Activated naive CD4-positive, alpha-beta T cell treated with anti-CD3 and anti-CD28 coated beads, Interleukin-2, amount 50 U/mL, for 72 hours (primary cell): ENCODE results near the gene RBM8A. TPM values are rescaled to one million over a fixed set of nuclear protein-coding genes. Genes with fewer than 3 reads are reported as not detected.

Source experiments
- ATAC-seq, 2 donors: fragments of 150-1000 bp; cut with Tn5 transposase; 2 replicates each; pipeline ENCODE4 v1.10.0; 2021; ENCODE audit warnings: mild to moderate bottlenecking in 2 of 2, moderate library complexity in 2 of 2
- DNase-seq, 2 donors: peaks; one replicate each; pipeline ENCODE4 v3.0.0; 2021 to 2022; ENCODE audit warnings: low spot score in 2 of 2
- H3K27ac Mint-ChIP-seq, 2 donors: one replicate each; pipeline ENCODE4 v1.8.0; 2022; ENCODE audit warnings: mild to moderate bottlenecking in 2 of 2, mixed read lengths in 2 of 2
- H3K36me3 Mint-ChIP-seq, 2 donors: one replicate each; pipeline ENCODE4 v1.8.0; 2022; ENCODE audit warnings: mixed read lengths in 2 of 2
- H3K9me3 Mint-ChIP-seq, 2 donors: one replicate each; pipeline ENCODE4 v1.8.0; 2022; ENCODE audit warnings: mixed read lengths in 2 of 2
- total RNA-seq, 2 donors: library from RNA; stranded (reverse); gene quantifications; one replicate each; pipeline ENCODE4 v1.2.3, GENCODE V29; 2022

Gene RBM8A
- 100 to 1,000 TPM; 254 to 286 TPM for total RNA-seq

DNA sequence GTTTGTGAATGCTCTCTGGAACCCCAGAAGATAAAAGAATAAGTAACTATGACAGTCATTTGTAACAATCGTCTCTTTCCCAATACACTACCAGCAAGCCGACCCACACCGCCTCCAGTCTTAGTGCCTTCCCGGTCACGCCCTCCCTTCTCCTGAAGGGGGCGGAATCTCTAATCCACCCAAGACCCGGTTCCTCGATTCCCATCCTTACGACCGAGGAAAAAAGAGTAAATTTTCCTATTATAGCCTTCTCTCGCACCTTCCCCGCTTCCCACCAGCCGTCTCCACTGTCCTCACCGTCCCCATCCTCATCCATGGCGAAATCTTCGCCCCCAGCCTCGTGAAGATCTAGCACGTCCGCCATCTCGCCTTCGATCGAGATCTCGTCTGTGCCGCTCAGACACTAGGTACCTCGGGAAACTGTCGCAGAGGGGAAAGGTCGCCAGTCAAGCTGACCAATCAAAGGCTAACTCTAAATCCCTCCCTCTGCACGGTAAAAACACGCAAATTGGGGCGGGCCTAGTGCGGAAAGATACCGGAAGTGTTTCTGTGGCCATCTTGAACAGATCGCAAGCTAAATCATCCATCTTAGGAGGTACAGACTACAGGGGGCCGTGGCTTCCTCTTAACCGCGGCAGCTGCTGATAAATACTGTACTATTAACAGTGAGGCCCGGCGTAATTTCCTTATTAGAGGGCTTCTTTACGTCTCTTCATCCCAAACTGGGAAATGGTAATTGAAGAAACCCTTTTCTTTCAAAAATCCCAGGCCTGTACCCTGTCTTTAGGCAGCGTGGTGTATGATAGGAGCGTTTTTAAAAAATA, at the start of gene RBM8A:
RBM8A (minus strand) TSS at position 422 of the 824 bp plus-strand sequence; CDS start at position 364, 58 bp downstream.
- Mint-ChIP-seq H3K9me3 (no peaks in the 10 kb centered on the region), H3K27ac (peak within 1 kb of the TSS in 1 of 2 donors; percentile 92), H3K36me3 (peaks cover 0 to 13% of the 10 kb centered on the region in 2 donors)
- DNase-seq, result peak; percentile 89 to 93
- peak; percentile 95 to 97 for ATAC-seq

DNA sequence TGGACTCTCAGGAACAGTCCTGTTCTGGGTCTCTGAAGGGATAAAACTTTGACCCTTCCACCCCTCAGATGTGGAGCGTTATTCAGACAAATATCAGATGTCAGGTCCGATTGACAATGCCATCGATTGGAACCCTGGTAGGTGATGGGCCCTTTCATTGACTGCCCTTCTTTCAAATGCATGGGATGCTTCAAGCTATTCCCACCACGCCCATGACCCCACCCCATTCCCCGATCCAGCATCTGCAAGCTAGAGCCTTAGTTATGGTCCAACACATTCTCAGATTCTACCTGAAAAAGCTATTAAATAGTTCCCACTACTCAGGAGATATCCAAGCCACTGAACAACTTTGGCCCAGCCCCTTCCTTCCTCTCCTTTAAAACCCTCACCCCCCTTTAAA, 49.7 kb upstream of the RBM8A start:
- no peak for ATAC-seq
- H3K36me3 Mint-ChIP-seq, result no peaks in the 10 kb centered on the region
- no peak for DNase-seq
- H3K9me3 Mint-ChIP-seq, result no peaks in the 10 kb centered on the region
- H3K27ac Mint-ChIP-seq, result no peak overlapping the region

DNA sequence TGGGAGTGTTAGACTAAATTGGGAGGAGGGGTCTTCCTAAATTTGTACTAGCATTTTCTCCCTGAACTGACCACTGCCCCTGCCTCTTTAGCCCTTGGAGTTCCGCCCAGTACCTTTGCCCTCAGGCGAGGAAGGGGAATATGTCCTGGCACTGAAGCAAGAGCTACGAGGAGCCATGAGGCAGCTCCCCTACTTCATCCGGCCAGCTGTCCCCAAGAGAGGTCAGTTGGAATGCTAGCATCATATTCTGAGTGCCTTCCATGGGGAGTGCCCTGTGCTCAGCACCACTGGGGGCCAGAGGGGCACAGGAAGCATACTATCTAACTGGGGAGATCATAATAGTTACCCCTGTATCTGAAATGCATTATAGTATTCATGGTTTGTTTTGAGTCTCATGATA, 47.9 kb upstream of the RBM8A start:
- DNase-seq (no peak), ATAC-seq (no peak)
- H3K27ac Mint-ChIP-seq, result peak overlapping the region in 1 of 2 donors; percentile 76
- no peaks in the 10 kb centered on the region for H3K36me3 Mint-ChIP-seq
- H3K9me3 Mint-ChIP-seq, result no peaks in the 10 kb centered on the region

DNA sequence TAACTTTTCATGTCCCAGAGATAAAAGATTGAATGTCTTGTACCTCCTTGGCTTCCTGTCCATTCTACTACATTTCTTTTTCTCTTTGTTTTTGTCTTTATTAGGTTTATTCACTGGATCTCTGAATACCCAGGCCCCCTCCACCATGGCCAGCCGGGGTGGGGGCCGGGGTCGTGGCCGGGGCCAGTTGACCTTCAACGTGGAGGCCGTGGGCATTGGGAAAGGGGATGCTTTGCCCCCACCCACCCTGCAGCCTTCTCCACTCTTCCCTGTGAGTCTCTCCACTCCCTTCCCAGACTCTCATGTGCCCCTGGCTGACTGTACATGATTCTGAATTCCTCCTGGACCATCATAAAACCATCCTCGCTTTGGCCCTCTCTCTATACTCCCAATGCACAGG, 47.4 kb upstream of the RBM8A start:
- ATAC-seq (no peak), DNase-seq (no peak)
- H3K9me3 Mint-ChIP-seq, result no peaks in the 10 kb centered on the region
- no peaks in the 10 kb centered on the region for H3K36me3 Mint-ChIP-seq
- H3K27ac Mint-ChIP-seq, result peak overlapping the region in 1 of 2 donors; percentile 76

- DNase-seq, result no peak
Measured at GRCh38 chr1:145972580-145972979, 45.3 kb upstream of the RBM8A start.

GRCh38 chr1:145967288-145967687, 40.0 kb upstream of the RBM8A start:
- H3K36me3 Mint-ChIP-seq, result peaks cover 11 to 15% of the 10 kb centered on the region in 2 donors
- H3K9me3 Mint-ChIP-seq, result peaks cover 0 to 9% of the 10 kb centered on the region in 2 donors
- H3K27ac Mint-ChIP-seq, result no peak overlapping the region
- no peak for ATAC-seq
- no peak for DNase-seq

More at GRCh38 chr1:145972580-145972979, 45.3 kb upstream of the RBM8A start:
- Mint-ChIP-seq H3K36me3 (peaks cover 0 to 7% of the 10 kb centered on the region in 2 donors), H3K27ac (no peak overlapping the region), H3K9me3 (peaks cover 0 to 6% of the 10 kb centered on the region in 2 donors)
- no peak for ATAC-seq

DNA sequence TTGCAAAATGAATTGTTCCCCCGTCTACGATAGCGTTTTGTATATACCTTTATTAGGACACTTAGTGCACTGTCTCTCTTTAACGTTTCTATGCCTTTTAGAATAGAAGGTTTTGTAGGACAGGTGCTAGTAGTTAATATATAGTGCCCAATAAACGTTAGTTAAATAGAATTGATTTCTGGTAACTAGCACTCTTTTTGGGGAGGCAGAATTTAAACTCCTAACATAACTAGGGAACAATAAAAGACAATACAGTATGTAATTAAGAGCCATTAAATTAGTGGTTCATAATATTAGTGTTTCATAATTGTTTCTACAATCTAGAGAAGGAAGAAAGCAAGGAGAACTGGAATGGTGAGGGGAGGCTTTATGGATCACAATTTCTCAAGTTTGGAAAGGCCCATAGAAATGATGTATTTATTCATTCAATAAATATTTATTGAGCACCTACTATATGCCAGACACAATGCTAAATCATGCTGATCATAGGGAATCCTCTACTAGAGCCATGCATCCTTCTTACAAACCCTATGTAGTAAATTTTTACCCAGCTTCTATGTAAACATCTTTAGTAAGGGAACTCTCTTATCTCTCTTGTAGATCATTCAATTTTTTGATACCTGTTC, 37.9 kb upstream of the RBM8A start:
- H3K27ac Mint-ChIP-seq, result peak overlapping the region; percentile 83 to 86
- DNase-seq (no peak), ATAC-seq (no peak)
- H3K36me3 Mint-ChIP-seq, result peaks cover 11 to 20% of the 10 kb centered on the region in 2 donors
- peaks cover 0 to 9% of the 10 kb centered on the region in 2 donors for H3K9me3 Mint-ChIP-seq

DNA sequence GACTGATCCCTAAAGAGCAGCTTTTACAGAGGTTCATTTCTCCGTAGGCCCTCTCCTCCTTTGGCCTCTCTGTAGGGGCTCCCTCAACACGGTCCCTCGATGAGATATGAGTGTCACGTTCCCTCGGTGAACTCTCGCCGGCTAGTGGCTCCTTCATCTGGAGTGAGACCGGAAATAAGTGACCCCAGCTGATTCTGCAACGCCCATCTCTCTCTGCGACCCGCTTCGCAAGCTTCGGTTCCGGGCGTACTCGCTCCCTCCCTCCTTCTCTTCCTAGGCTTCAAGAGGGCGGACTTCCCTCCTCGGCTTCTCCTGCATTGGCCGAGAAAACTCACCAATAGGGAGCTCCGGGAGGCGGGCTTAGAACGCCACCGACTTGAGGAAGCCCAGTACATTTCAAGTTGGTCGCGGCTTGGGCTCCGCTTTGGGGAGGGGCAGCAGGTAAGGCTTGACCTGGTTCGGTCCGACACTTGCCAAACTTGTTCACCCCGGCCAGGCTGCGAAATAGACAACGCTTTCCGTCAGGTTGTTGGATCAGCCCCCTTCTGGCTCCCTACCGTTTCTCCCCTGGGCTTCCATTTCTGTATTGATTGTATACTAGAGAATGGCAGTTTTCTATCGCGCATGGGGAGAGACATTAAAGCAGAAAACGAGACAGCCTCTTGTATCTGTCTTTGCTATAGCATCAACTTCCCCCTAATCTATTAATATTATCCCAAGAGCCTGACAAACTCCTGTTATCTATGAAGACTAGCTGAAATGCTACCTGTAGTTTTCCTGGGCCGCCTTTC, 37.2 kb upstream of the RBM8A start, which contains the start of the genes ANKRD34A and POLR3GL:
ANKRD34A (minus strand) TSS at position 248 of the 791 bp plus-strand sequence. CDS start 2,816 bp downstream, outside the sequence.
POLR3GL (plus strand) TSS at position 363 of the 791 bp plus-strand sequence. CDS start 10,176 bp downstream, outside the sequence.
- peak; percentile 89 to 91 for ATAC-seq
- Mint-ChIP-seq H3K27ac (peak within 1 kb of the TSS; percentile 83 to 86), H3K36me3 (peaks cover 11 to 20% of the 10 kb centered on the region in 2 donors)

GRCh38 chr1:145963265-145964019, 36.2 kb upstream of the RBM8A start:
- Mint-ChIP-seq H3K27ac (peak overlapping the region; percentile 83 to 86), H3K36me3 (peaks cover 11 to 20% of the 10 kb centered on the region in 2 donors), H3K9me3 (peaks cover 0 to 9% of the 10 kb centered on the region in 2 donors)
- DNase-seq (no peak), ATAC-seq (no peak)

More for the DNA sequence above, 37.2 kb upstream of the RBM8A start, which contains the start of the genes ANKRD34A and POLR3GL:
- DNase-seq, result peak; percentile 85 to 91
- H3K9me3 Mint-ChIP-seq, result peaks cover 0 to 9% of the 10 kb centered on the region in 2 donors

GRCh38 chr1:145962157-145963102, 35.1 kb upstream of the RBM8A start:
- ATAC-seq (peak in 1 of 2 donors; percentile 1), DNase-seq (no peak)
- Mint-ChIP-seq H3K27ac (peak overlapping the region; percentile 65 to 86), H3K9me3 (peaks cover 0 to 2% of the 10 kb centered on the region in 2 donors), H3K36me3 (peaks cover 11 to 12% of the 10 kb centered on the region in 2 donors)

- no peaks in the 10 kb centered on the region for H3K9me3 Mint-ChIP-seq
- ATAC-seq, result peak; percentile 2 to 5
- H3K36me3 Mint-ChIP-seq, result peaks cover 11 to 18% of the 10 kb centered on the region in 2 donors
- peak overlapping the region; percentile 86 to 93 for H3K27ac Mint-ChIP-seq
- peak; percentile 63 for DNase-seq
Measured at GRCh38 chr1:145961425-145962156, 34.3 kb upstream of the RBM8A start.

DNA sequence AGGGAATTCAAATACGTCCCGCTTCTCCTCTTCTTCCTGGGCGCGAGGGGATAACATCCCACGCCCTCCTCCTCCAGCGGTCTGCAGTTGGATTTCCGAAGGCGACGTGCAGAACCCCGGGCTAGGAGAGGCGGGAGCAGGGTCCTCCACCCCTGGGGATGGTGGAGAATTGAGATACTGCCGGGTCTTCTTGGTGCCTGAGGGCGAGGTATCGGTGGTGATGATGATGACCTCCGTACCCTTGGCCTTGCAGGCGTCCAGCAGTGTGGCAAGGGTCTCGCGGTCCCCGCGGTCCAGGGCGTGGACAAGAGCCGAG, 33.8 kb upstream of the RBM8A start:
- Mint-ChIP-seq H3K9me3 (no peaks in the 10 kb centered on the region), H3K27ac (peak overlapping the region; percentile 86 to 93), H3K36me3 (peaks cover 11 to 18% of the 10 kb centered on the region in 2 donors)
- ATAC-seq (no peak), DNase-seq (no peak)

DNA sequence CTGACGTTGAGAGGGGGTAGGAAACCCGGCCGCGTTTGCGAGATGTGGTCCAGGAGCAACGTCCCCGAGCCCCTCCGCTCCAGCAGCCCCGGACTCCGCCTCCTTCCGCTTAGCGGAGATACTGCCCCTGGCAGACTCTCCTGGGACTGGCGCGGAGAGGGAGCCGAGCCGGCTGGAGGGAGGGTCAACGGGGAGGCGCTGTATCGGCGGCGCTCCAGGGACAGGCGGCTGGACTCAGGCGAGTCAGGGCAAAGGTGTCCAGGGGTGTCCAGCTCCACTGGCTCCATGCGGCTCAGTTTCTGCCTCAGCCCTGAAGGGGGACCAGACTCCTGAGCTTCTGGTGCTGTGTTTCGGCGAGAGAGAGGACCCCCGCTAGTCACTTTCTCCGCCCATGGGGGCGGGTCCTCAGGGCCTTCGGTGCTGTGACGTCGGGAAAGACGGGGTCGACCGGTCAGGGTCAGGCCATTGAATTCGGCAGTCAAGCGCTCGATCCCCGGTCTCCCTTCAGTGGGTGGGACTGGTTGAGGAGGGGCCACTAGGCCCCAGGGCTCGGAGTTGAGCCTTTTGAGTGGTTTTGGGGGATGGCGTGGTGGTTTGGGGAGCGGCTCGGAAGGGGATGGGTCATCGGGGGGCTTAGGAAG, 33.3 kb upstream of the RBM8A start:
- H3K9me3 Mint-ChIP-seq, result no peaks in the 10 kb centered on the region
- ATAC-seq (no peak), DNase-seq (peak in 1 of 2 donors; percentile 51)
- H3K27ac Mint-ChIP-seq, result peak overlapping the region; percentile 86 to 93
- peaks cover 11 to 18% of the 10 kb centered on the region in 2 donors for H3K36me3 Mint-ChIP-seq

DNA sequence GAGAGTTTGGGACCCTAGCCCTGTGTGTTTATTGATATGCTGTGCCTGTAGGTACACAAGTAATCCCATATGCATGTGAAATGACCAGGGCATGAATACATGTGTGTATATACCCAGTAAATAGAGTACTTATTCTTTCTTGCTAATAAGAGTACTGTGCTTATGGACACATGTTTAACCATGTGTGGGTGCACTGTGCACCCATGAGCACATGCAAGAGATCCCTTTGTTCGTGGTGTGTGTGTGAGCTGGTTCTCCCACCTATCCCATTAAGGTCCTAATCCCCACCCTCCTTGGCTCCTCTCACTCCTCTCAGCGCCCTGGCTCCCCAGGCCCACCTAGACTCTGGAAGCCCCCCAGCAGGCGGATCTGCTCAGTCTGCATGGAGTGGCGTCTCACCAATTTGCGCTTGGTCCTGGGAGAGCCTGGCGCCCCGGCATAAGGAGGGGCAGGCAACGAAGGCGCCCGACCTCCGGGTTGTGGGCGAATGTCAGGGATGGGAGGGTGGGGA, 32.7 kb upstream of the RBM8A start:
- no peak for ATAC-seq
- no peaks in the 10 kb centered on the region for H3K9me3 Mint-ChIP-seq

More for the DNA sequence above, 32.7 kb upstream of the RBM8A start:
- DNase-seq, result no peak
- no peak overlapping the region for H3K27ac Mint-ChIP-seq
- peaks cover 11 to 18% of the 10 kb centered on the region in 2 donors for H3K36me3 Mint-ChIP-seq
